ENCODE results near the gene PRDM16.

- TF ChIP-seq CTCF (IDR thresholded peaks at IDR 0.05; ENCODE audit: poor library complexity, severe bottlenecking), result no peak
- TF ChIP-seq POLR2AphosphoS5 (IDR thresholded peaks at IDR 0.05), result no peak
- TF ChIP-seq EZH2 (IDR thresholded peaks at IDR 0.05; ENCODE audit: borderline replicate concordance, insufficient read depth, low read length, poor library complexity, severe bottlenecking), result no peak
Measured at GRCh38 chr1:3208819-3209200, 139.8 kb downstream of the PRDM16 start.

Measured in neural cell (in vitro differentiated cells).